ENCODE results near the gene ITGB8.

- no peak for TF ChIP-seq CTCF (IDR thresholded peaks at IDR 0.05)
- no peak for TF ChIP-seq ZFX (IDR thresholded peaks at IDR 0.05; ENCODE audit: borderline replicate concordance)
Observed at GRCh38 chr7:20438248-20438647, 107.5 kb downstream of the ITGB8 start.

All from 22Rv1 (cell line).